ENCODE results near the gene TPCN2.

Gene TPCN2

GRCh38 chr11:69001243-69002081, 47.3 kb upstream of the TPCN2 start:
- Histone ChIP-seq H3K27me3 (no peaks in the 10 kb centered on the region), H3K27ac (peak overlapping the region; percentile 91 to 93), H3K36me3 (peaks cover 29 to 36% (median 32%) of the 10 kb centered on the region in 3 donors), H3K9me3 (no peaks in the 10 kb centered on the region), H3K4me3 (no peak overlapping the region), H3K4me1 (peaks cover 17 to 90% (median 75%) of the 10 kb centered on the region in 4 donors)
- DNase-seq = peak in 1 of 2 donors; percentile 65
- intact Hi-C loops (cut with DNase I; ENCODE audit: low total_unique reads) = loop anchor here (10.0 kb wide), 1 partner anchor 77 kb away; no protein-coding TSS in a partner anchor
- TF ChIP-seq CTCF (IDR thresholded peaks at IDR 0.05) = no peak

DNA sequence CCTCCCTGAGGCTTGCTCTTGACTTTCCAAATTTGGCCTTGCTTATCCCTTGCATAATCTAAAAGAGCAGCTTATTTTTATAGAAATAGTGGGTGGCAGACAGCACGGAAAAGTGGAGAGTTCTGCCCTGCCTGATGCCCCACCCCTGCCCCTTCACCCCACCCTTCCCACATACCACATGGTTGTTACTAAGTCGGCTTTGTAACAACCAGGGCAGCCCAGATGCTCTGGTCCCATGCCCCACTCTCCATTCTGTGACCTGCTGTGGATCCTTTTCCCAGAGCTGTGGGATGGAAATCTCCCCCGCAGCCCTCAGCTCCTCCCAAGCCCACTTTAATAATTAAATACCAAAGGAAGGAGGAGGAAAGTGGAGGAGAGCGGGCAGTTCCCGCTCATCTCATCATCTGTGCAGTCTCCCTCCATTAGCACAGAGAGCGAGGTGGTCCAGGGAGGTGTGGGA, 46.6 kb upstream of the TPCN2 start:
- Histone ChIP-seq H3K27me3 (no peaks in the 10 kb centered on the region), H3K4me3 (no peak overlapping the region), H3K36me3 (peaks cover 33 to 42% (median 38%) of the 10 kb centered on the region in 3 donors), H3K4me1 (peaks cover 17 to 95% (median 78%) of the 10 kb centered on the region in 4 donors), H3K27ac (peak overlapping the region; percentile 91 to 93), H3K9me3 (no peaks in the 10 kb centered on the region)
- intact Hi-C loops (cut with DNase I; ENCODE audit: low total_unique reads) = loop anchor here (10.0 kb wide), 1 partner anchor 77 kb away; no protein-coding TSS in a partner anchor
- no peak for TF ChIP-seq CTCF (IDR thresholded peaks at IDR 0.05)
- DNase-seq = peak in 1 of 2 donors; percentile 85

DNA sequence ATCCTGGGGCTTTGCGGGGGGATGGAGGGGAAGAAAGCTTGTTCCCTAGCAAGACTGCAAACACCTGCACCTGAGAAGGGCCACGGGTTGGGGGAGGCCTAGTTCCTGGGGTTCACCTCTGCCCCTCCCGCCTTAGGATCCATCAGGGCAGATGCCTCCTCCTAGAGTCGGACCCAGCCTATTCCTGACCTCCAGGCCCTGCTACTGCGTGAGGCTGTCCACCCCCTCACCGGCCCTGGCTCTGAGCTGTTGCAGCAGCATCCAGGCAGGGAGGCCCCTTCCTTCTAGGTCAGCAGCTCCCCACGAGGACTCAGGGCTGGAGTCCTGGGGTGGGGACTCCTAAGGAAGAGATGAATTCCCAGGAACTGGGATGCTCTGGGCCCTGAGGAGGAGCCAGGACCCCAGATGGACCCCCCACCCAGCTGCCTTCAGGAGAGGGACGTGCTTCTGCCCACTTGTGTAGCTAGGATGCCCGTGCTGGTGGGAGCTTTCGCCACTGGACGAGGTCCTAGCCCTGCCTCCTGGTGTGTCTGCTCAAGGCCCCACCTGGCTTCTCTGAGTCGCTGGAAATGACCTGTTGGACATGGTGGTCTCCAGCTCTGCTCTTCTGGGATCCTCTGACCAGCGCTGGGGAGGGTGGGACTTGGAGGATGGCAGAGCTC, 46.0 kb upstream of the TPCN2 start:
- intact Hi-C loops (cut with DNase I; ENCODE audit: low total_unique reads) = loop anchor here (10.0 kb wide), 1 partner anchor 78 kb away; no protein-coding TSS in a partner anchor
- DNase-seq = peak in 1 of 2 donors; percentile 70

DNA sequence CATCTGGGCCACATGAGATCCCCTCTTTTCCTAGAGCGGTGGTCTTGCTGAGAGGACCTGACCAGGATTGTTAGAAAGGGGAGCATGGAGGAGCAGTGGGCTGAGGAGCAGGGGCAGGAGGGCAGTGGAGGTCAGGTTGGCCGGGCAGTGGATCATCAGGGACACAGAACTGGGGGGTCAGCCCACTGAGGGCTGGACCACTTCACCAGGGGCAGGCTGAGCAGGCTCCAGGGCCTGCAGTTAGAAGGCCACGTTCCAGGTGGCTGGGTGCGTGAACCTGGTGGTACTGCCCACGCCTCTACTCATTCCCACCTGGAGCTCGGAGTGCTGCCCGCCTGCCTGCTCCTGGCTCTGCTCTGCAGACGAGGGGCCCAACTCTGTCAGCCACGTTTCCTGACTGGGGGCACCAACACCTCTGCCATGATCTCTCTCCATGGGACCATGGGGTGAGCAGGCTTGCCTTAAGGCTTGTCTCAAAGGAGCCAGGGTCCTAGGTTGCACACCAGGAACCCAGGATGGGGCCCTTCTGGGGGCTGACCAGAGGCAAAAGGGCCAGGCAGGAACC, 45.3 kb upstream of the TPCN2 start:
- Histone ChIP-seq H3K4me1 (peaks cover 17 to 98% (median 84%) of the 10 kb centered on the region in 4 donors), H3K27ac (peak overlapping the region; percentile 91 to 93), H3K27me3 (no peaks in the 10 kb centered on the region), H3K36me3 (peaks cover 45 to 50% (median 50%) of the 10 kb centered on the region in 3 donors), H3K4me3 (no peak overlapping the region), H3K9me3 (no peaks in the 10 kb centered on the region)
- intact Hi-C loops (cut with DNase I; ENCODE audit: low total_unique reads) = loop anchor here (10.0 kb wide), 1 partner anchor 79 kb away; no protein-coding TSS in a partner anchor
- peak in 1 of 2 donors; percentile 66 for DNase-seq
- no peak for TF ChIP-seq CTCF (IDR thresholded peaks at IDR 0.05)

More for the DNA sequence above, 46.0 kb upstream of the TPCN2 start:
- Histone ChIP-seq H3K4me3 (no peak overlapping the region), H3K9me3 (no peaks in the 10 kb centered on the region), H3K36me3 (peaks cover 38 to 48% (median 44%) of the 10 kb centered on the region in 3 donors), H3K4me1 (peaks cover 17 to 98% (median 82%) of the 10 kb centered on the region in 4 donors), H3K27me3 (no peaks in the 10 kb centered on the region), H3K27ac (peak overlapping the region; percentile 91 to 93)
- TF ChIP-seq CTCF (IDR thresholded peaks at IDR 0.05) = no peak

DNA sequence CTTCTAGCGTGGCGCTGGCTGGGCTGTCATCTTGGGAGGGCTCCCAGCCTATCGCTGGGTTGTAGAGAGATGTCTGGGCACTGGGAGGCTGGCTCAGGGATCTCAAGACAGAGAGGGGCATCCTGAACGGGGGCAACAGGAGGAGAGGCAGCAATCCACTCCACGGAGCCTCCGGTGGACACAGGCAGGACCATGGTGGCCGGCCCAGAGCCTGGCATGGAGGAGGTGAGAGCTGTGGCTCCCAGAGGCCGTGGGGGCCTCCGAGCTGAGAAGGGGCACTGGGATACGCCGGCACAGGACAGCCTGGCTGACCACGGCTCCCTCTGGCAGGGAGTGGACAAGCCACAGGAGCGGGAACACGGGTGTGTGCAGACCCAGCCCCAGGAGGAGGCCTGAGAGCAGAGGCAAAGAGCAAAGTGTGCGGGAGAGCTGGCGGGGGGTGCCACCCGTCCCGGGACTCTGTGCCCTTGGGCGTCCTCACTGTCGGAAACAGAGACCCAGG, 44.8 kb upstream of the TPCN2 start:
- Histone ChIP-seq H3K36me3 (peaks cover 47 to 51% (median 50%) of the 10 kb centered on the region in 3 donors), H3K27ac (peak overlapping the region; percentile 91 to 93), H3K27me3 (no peaks in the 10 kb centered on the region), H3K4me3 (no peak overlapping the region), H3K9me3 (no peaks in the 10 kb centered on the region), H3K4me1 (peaks cover 18 to 97% (median 84%) of the 10 kb centered on the region in 4 donors)
- DNase-seq = peak in 1 of 2 donors; percentile 65
- no peak for TF ChIP-seq CTCF (IDR thresholded peaks at IDR 0.05)
- intact Hi-C loops (cut with DNase I; ENCODE audit: low total_unique reads) = loop anchor here (10.0 kb wide), 1 partner anchor 79 kb away; no protein-coding TSS in a partner anchor

All from tibial artery (tissue), 4 donors.